K562 (cell line): Measurements from ENCODE around the gene FGR. TPM values are rescaled to one million over a fixed set of nuclear protein-coding genes. Genes with fewer than 3 reads are reported as not detected.
A peak's percentile ranks its signal among the peaks of the same experiment; 100 is the strongest.

Experiments used
- ATAC-seq: fragments of 200-7000 bp; cut with Tn5 transposase; 3 replicates; pipeline ENCODE4 v1.9.1; 2020; ENCODE audit warnings: moderate library complexity
- BruUV-seq: library from RNA; stranded (reverse); fragments of 400-500 nt; replicated peaks from 2 replicates; lab custom pipeline; 2021; lab: Mats Ljungman, UMichigan
- CTCF ChIA-PET: fragments of 300-600 bp; formaldehyde crosslinking; extraction: SDS; loops from one replicate; lab custom pipeline; 2021; ENCODE audit warnings: low intra/inter-chr PET ratio; lab: Yijun Ruan, JAX
- POLR2A ChIA-PET: fragments of 300-600, 350-650 bp; sonication (Branson Sonifier 250); formaldehyde crosslinking; extraction: SDS; loops from one replicate; lab custom pipeline; 2021; ENCODE audit warnings: antibody characterized with exemption, inconsistent platforms; lab: Yijun Ruan, JAX
- DNase-seq, 4 experiments: peaks; one replicate each; pipeline versions ENCODE4 v3.0.0 to v3.0.0-alpha.2; 2011 to 2018; ENCODE audit warnings: low spot score in 3 of 4, mixed read lengths in 3 of 4; ENCODE audit errors: extremely low read depth in 1 of 4
- FAIRE-seq: peaks from 2 replicates; lab custom pipeline; 2011; peaks lifted over from hg19 to GRCh38; lab: Jason Lieb, UNC
- H2AFZ ChIP-seq: 2 replicates; pipeline ENCODE4 v1.6.0; 2011; ENCODE audit warnings: low read depth, low read length, control low read depth, inconsistent platforms
- H3K27ac ChIP-seq: fragments of 200-600 bp; 3 replicates; pipeline ENCODE4 v1.8.0; 2011; ENCODE audit warnings: low read depth, mild to moderate bottlenecking, control low read depth, inconsistent platforms, low read length, moderate library complexity, mixed read lengths; ENCODE audit errors: extremely low read depth
- H3K27me3 ChIP-seq, 2 experiments: fragments of 300-600 bp in 1 of 2; 2 replicates in 1 of 2; 3 replicates in 1 of 2; pipeline versions ENCODE4 v1.6.0 to v1.8.0; 2011; ENCODE audit warnings: inconsistent platforms in 2 of 2, low read length in 2 of 2, mild to moderate bottlenecking in 1 of 2, mixed read lengths in 1 of 2, moderate library complexity in 1 of 2; ENCODE audit not compliant: control insufficient read depth in 2 of 2, insufficient read depth in 2 of 2
- H3K36me3 ChIP-seq: fragments of 300-600 bp; 3 replicates; pipeline ENCODE4 v1.8.0; 2011; ENCODE audit warnings: mild to moderate bottlenecking, low read length, inconsistent platforms; ENCODE audit not compliant: control insufficient read depth, insufficient read depth
- H3K4me1 ChIP-seq, 2 experiments: fragments of 200-600 bp in 1 of 2; replicated peaks in 1 of 2; 2 replicates in 1 of 2; 3 replicates in 1 of 2; pipeline versions ENCODE4 v1.5.1 to v1.8.0; 2011; ENCODE audit warnings: inconsistent platforms in 2 of 2, low read length in 2 of 2, mild to moderate bottlenecking in 1 of 2, mixed read lengths in 1 of 2, moderate library complexity in 1 of 2; ENCODE audit not compliant: control insufficient read depth in 2 of 2, insufficient read depth in 2 of 2
- H3K4me2 ChIP-seq: 2 replicates; pipeline ENCODE4 v1.6.1; 2011; ENCODE audit warnings: low read length, control low read depth, inconsistent platforms, mixed read lengths; ENCODE audit not compliant: insufficient read depth
- H3K4me3 ChIP-seq: fragments of 200-600 bp; sonication (generic), shearing (Covaris generic); 2 replicates; pipeline ENCODE4 v1.5.1; 2016; ENCODE audit warnings: control low read depth, inconsistent platforms
- H3K79me2 ChIP-seq: fragments of 200-600 bp; 3 replicates; pipeline ENCODE4 v1.8.0; 2011; ENCODE audit warnings: low read length, inconsistent platforms; ENCODE audit not compliant: control insufficient read depth, insufficient read depth
- H3K9ac ChIP-seq, 2 experiments: 2 replicates each; pipeline versions ENCODE4 v1.6.0 to v1.6.1; 2011; ENCODE audit warnings: low read depth in 2 of 2, low read length in 2 of 2, control low read depth in 1 of 2, inconsistent platforms in 1 of 2, mild to moderate bottlenecking in 1 of 2, mixed read lengths in 1 of 2; ENCODE audit not compliant: insufficient read depth in 1 of 2
- H3K9me1 ChIP-seq: one replicate; pipeline ENCODE4 v1.6.0; 2011; ENCODE audit warnings: inconsistent platforms, mild to moderate bottlenecking, low read length, moderate library complexity; ENCODE audit not compliant: control insufficient read depth, insufficient read depth
- H3K9me3 ChIP-seq: replicated peaks from 2 replicates; pipeline ENCODE4 v1.5.1; 2011; ENCODE audit warnings: low read depth, low read length, inconsistent platforms; ENCODE audit not compliant: control insufficient read depth, insufficient read depth
- H4K20me1 ChIP-seq: replicated peaks from 2 replicates; pipeline ENCODE4 v1.6.1; 2011; ENCODE audit warnings: low read length, inconsistent platforms, mixed read lengths; ENCODE audit not compliant: control insufficient read depth, insufficient read depth
- CBFA2T2 ChIP-seq: fragments of 450-650 bp; conservative IDR thresholded peaks from 2 replicates; pipeline ENCODE4 v1.6.1; 2017; ENCODE audit warnings: mild to moderate bottlenecking
- CBFB ChIP-seq: sonication (generic); formaldehyde crosslinking; IDR thresholded peaks from 2 replicates; pipeline ENCODE4 v1.4.0; 2020; ENCODE audit warnings: mild to moderate bottlenecking, missing genetic modification reagents
- CEBPB ChIP-seq: fragments of 450-650 bp; IDR thresholded peaks from 2 replicates; pipeline ENCODE4 v1.6.1; 2016; ENCODE audit warnings: missing genetic modification characterization, missing compliant biosample characterization
- FOXA3 ChIP-seq, 2 experiments: fragments of 450-650 bp in 1 of 2; sonication (generic) in 1 of 2; formaldehyde crosslinking; IDR thresholded peaks in 1 of 2; conservative IDR thresholded peaks in 1 of 2; 2 replicates each; pipeline versions ENCODE4 v1.4.0 to v1.8.0; 2020 to 2022; ENCODE audit warnings: mild to moderate bottlenecking in 2 of 2, missing genetic modification reagents in 1 of 2
- GABPB2 ChIP-seq: fragments of 250-450 bp; sonication (Bioruptor Pico); conservative IDR thresholded peaks from 2 replicates; pipeline ENCODE4 v1.5.1; 2021; ENCODE audit warnings: mild to moderate bottlenecking
- SAP30 ChIP-seq: fragments of 200-600 bp; sonication (generic); IDR thresholded peaks from 2 replicates; pipeline ENCODE4 v1.6.1; 2012; ENCODE audit warnings: borderline replicate concordance, low read depth, mild to moderate bottlenecking, moderate library complexity, low read length, control low read depth, inconsistent platforms; ENCODE audit not compliant: insufficient read depth, poor library complexity, severe bottlenecking
- WGBS: fragments of 100-300 bp; shearing (Covaris generic); methylation state at CpG from one replicate; pipeline ENCODE4 v1.1.6; 2016; ENCODE audit warnings: low coverage, mixed read lengths; ENCODE audit not compliant: insufficient coverage; ENCODE audit errors: missing lambda C conversion rate; 5-methylcytosine and 5-hydroxymethylcytosine counted together
- in situ Hi-C: fragments of 300-500 bp; cut with MboI; formaldehyde crosslinking; loops from 4 replicates; pipeline ENCODE4 v1.15.0; 2018; ENCODE audit warnings: inconsistent platforms, mixed read lengths
- intact Hi-C: fragments of 100-400 bp; cut with micrococcal nuclease; formaldehyde crosslinking; loops from 2 replicates; pipeline ENCODE4 v1.14.2; 2022
- polyA plus RNA-seq, 8 experiments: library from polyadenylated mRNA; depleted of rRNA in 4 of 8; stranded (reverse) in 5 of 8; unstranded in 3 of 8; fragments of >200 nt; fragmentation: Nextera tagmentation in 2 of 8; fragmentation: Illumina TruSeq in 1 of 8; extraction: Ambion mirVana in 2 of 8; extraction: Trizol in 1 of 8; gene quantifications; 2 replicates each; pipeline versions ENCODE4 v1.2.1 to v1.2.3, GENCODE V29; 2011 to 2014; ENCODE audit warnings: inconsistent platforms in 1 of 8, missing spikeins in 1 of 8
- total RNA-seq, 7 experiments: library from RNA; depleted of rRNA in 6 of 7; stranded (reverse); fragments of >200 nt in 6 of 7; fragmentation: Illumina TruSeq in 2 of 7; extraction: Trizol in 2 of 7; gene quantifications; 2 replicates each; pipeline versions ENCODE4 v1.2.1 to v1.2.3, GENCODE V29; 2011 to 2021; ENCODE audit warnings: low replicate concordance in 1 of 7
- TF ChIP-seq, protein P1 (sequence below): fragments of 250-450 bp; sonication (Bioruptor Pico); IDR thresholded peaks from 2 replicates; pipeline ENCODE4 v1.5.0; 2021; ENCODE audit warnings: mild to moderate bottlenecking, borderline replicate concordance

The FGR gene
- total and polyA plus RNA-seq, 9 of the 15 experiments (the other 6 are each of a cell fraction or from before 2014, with no cell fraction given): 0.04 to 0.11 TPM; not detected in 7

- ATAC-seq (no peak), FAIRE-seq (no peak), DNase-seq (no peak)
- Histone ChIP-seq H3K27ac (no peak overlapping the region), H2AFZ (no peak overlapping the region), H3K9ac (peak overlapping the region in 1 of 2 experiments; percentile 40; a peak in 2 of 4 replicates), H3K79me2 (no peaks in the 10 kb centered on the region), H3K4me3 (no peak overlapping the region), H3K4me1 (peaks cover 17% of the 10 kb centered on the region in 2 experiments), H3K9me3 (no peaks in the 10 kb centered on the region), H3K4me2 (no peak overlapping the region), H3K9me1 (no peaks in the 10 kb centered on the region), H3K27me3 (peaks cover 9 to 34% of the 10 kb centered on the region in 2 experiments; a peak in 3 of 5 replicates), H4K20me1 (0 out of 2 replicates have a peak, but pooled peaks cover 7% of the 10 kb centered on the region), H3K36me3 (no peaks in the 10 kb centered on the region)
- ChIA-PET CTCF (interaction anchor here (2.0 kb wide), 1 partner anchor 50 kb away, joined by 8 read pairs; no protein-coding TSS in a partner anchor), POLR2A (interaction anchor here (0.5 kb wide), 1 partner anchor 40 kb away, joined by 3 read pairs; no protein-coding TSS in a partner anchor)
- in situ Hi-C loops: loop anchor here (5.0 to 25.0 kb wide), 2 partner anchors 50 to 500 kb away; no protein-coding TSS in a partner anchor
- no TSS peak for BruUV-seq
- intact Hi-C loops: no loop called here
- 7% methylated on average over 10 of the region's 12 CpGs for WGBS
- TF ChIP-seq SAP30 (no peak), CEBPB (no peak), CBFB (CRISPR knock-in tag) (no peak), CBFA2T2 (no peak), GABPB2 (CRISPR knock-in tag) (no peak), FOXA3 (CRISPR knock-in tag; conservative IDR thresholded peaks at IDR 0.05 in 1 of 2, IDR thresholded peaks at IDR 0.05 in 1 of 2) (no peak)
- TF ChIP-seq, protein P1, sequence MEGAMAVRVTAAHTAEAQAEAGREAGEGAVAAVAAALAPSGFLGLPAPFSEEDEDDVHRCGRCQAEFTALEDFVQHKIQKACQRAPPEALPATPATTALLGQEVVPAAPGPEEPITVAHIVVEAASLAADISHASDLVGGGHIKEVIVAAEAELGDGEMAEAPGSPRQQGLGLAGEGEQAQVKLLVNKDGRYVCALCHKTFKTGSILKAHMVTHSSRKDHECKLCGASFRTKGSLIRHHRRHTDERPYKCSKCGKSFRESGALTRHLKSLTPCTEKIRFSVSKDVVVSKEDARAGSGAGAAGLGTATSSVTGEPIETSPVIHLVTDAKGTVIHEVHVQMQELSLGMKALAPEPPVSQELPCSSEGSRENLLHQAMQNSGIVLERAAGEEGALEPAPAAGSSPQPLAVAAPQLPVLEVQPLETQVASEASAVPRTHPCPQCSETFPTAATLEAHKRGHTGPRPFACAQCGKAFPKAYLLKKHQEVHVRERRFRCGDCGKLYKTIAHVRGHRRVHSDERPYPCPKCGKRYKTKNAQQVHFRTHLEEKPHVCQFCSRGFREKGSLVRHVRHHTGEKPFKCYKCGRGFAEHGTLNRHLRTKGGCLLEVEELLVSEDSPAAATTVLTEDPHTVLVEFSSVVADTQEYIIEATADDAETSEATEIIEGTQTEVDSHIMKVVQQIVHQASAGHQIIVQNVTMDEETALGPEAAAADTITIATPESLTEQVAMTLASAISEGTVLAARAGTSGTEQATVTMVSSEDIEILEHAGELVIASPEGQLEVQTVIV (CRISPR knock-in tag): no peak
Measured at GRCh38 chr1:27612718-27613117, 22.3 kb downstream of the FGR start.
